KMS-11 (cell line): ENCODE results near the gene CLDN12.

Source experiments
- H2AFZ ChIP-seq: fragments of 200-600 bp; sonication (generic); 2 replicates; pipeline ENCODE4 v1.6.1; 2016; ENCODE audit warnings: antibody characterized with exemption, mixed run types, low read depth
- H3K27ac ChIP-seq: fragments of 200-600 bp; sonication (generic); 2 replicates; pipeline ENCODE4 v1.6.1; 2016; ENCODE audit warnings: mild to moderate bottlenecking, mixed run types
- H3K27me3 ChIP-seq: fragments of 200-600 bp; sonication (generic); 2 replicates; pipeline ENCODE4 v1.6.1; 2017; ENCODE audit warnings: mild to moderate bottlenecking, low read depth, mixed run types, moderate library complexity; ENCODE audit not compliant: insufficient read depth
- H3K36me3 ChIP-seq: fragments of 200-600 bp; sonication (generic); 2 replicates; pipeline ENCODE4 v1.6.1; 2017; ENCODE audit warnings: mild to moderate bottlenecking, mixed run types; ENCODE audit not compliant: insufficient read depth
- H3K4me1 ChIP-seq: fragments of 200-600 bp; sonication (generic); 2 replicates; pipeline ENCODE4 v1.6.1; 2016; ENCODE audit warnings: mild to moderate bottlenecking, low read depth, mixed run types; ENCODE audit not compliant: poor library complexity, severe bottlenecking
- H3K4me2 ChIP-seq: fragments of 200-600 bp; sonication (generic); 2 replicates; pipeline ENCODE4 v1.7.0; 2016; ENCODE audit warnings: mild to moderate bottlenecking, mixed run types
- H3K4me3 ChIP-seq: fragments of 200-600 bp; sonication (generic); IDR thresholded peaks from 2 replicates; pipeline ENCODE4 v1.6.1; 2017; ENCODE audit warnings: low read depth, low read length, mixed read lengths; ENCODE audit not compliant: insufficient read depth
- H3K79me2 ChIP-seq: fragments of 200-600 bp; sonication (generic); 2 replicates; pipeline ENCODE4 v1.6.1; 2016; ENCODE audit warnings: low read depth, mixed run types; ENCODE audit not compliant: insufficient read depth
- H3K9ac ChIP-seq: fragments of 200-600 bp; sonication (generic); 2 replicates; pipeline ENCODE4 v1.6.1; 2016; ENCODE audit warnings: mild to moderate bottlenecking, mixed run types
- H4K20me1 ChIP-seq: fragments of 200-600 bp; sonication (generic); 2 replicates; pipeline ENCODE4 v1.6.1; 2016; ENCODE audit warnings: mild to moderate bottlenecking, mixed run types; ENCODE audit not compliant: insufficient read depth
- TF ChIP-seq, protein P1 (sequence below): fragments of 200-600 bp; sonication (generic); conservative IDR thresholded peaks from 2 replicates; pipeline ENCODE4 v1.6.1; 2017; ENCODE audit warnings: low read depth, mild to moderate bottlenecking, antibody characterized with exemption, low read length, moderate library complexity, mixed read lengths

The CLDN12 gene

DNA sequence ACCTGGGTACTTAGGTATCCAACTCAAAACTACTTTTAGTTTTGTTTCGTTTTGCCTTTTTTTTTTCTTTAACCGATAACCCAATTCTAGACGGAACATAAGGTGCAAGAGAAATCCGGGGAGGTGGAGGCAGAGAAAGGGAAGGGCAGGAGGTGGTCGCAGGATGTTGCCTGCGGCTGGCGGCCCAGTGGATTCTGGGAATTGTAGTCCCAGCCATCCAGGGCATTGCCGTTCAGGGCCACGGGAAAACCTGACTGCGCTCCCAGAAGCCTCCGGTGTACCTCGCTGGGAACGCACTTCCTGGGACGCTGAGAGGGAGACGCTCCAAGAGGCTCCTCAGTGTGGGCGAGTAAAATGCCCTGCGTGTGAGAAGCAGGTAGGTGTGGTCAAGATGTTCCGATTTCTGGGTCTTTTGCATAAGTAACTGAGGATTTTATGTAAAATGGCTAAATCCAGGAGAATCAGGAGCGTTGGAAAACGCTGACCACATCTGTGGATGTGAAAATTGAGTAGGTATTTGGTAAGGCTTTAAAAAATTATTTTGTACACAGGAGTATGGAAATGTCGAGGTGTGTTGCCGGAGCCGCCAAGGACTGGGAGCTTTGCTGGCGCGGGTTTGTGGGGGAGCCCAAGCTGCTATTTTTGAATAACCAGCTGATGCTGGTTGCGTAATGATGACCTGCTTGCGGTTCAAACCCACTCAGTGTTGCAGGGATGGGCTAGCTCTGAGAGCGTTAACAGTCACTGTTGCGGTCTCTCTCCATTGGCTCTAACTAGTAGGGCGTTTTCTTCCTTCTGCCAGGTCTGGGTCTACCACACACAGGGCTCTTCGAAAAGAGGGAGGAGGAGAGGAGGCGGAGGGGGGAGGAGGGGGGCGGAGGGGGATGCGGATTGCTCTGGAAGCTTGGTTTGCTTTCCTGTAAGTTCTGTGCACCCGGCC, at the start of gene CLDN12:
Gene CLDN12 (plus strand): TSS at position 288 of the 940 bp plus-strand sequence. CDS start 9,216 bp downstream, outside the sequence.
- Histone ChIP-seq H2AFZ (peak within 1 kb of the TSS; percentile 71), H3K36me3 (no peaks in the 10 kb centered on the region), H3K27me3 (no peaks in the 10 kb centered on the region), H3K79me2 (no peaks in the 10 kb centered on the region), H3K27ac (peak within 1 kb of the TSS; percentile 17; the same call in 1 of the 2 replicates), H4K20me1 (no peaks in the 10 kb centered on the region), H3K4me1 (peaks cover 15% of the 10 kb centered on the region), H3K4me2 (peak within 1 kb of the TSS; percentile 64), H3K4me3 (peak within 1 kb of the TSS; percentile 31), H3K9ac (peak within 1 kb of the TSS; percentile 17; the same call in 1 of the 2 replicates)
- TF ChIP-seq, protein P1, sequence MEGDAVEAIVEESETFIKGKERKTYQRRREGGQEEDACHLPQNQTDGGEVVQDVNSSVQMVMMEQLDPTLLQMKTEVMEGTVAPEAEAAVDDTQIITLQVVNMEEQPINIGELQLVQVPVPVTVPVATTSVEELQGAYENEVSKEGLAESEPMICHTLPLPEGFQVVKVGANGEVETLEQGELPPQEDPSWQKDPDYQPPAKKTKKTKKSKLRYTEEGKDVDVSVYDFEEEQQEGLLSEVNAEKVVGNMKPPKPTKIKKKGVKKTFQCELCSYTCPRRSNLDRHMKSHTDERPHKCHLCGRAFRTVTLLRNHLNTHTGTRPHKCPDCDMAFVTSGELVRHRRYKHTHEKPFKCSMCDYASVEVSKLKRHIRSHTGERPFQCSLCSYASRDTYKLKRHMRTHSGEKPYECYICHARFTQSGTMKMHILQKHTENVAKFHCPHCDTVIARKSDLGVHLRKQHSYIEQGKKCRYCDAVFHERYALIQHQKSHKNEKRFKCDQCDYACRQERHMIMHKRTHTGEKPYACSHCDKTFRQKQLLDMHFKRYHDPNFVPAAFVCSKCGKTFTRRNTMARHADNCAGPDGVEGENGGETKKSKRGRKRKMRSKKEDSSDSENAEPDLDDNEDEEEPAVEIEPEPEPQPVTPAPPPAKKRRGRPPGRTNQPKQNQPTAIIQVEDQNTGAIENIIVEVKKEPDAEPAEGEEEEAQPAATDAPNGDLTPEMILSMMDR = no peak

DNA sequence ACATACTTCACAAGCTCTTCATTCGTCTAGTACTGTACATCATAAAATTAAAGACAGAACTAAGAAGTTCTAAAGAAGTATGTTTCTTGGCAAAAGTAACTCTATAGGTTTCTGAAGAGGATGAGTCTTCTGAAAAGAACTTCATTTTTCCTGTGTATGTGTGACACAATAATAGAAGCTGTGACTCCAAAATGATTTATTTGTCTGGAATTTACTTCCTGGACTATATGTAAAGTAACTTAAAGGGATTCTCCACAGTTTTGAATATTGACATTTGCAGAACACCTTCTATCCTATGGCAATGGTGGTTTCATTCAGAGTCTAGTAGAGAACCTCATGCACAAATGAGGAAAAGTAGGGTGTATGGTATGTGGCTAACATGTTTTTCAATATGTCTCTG, 19.8 kb upstream of the CLDN12 start:
- peaks cover 3% of the 10 kb centered on the region; the same call in 1 of the 2 replicates for H3K36me3 ChIP-seq
- no peak overlapping the region for H3K4me2 ChIP-seq
- TF ChIP-seq, protein P1 = no peak
- H3K4me1 ChIP-seq = no peaks in the 10 kb centered on the region
- H3K79me2 ChIP-seq = no peaks in the 10 kb centered on the region
- H3K27me3 ChIP-seq = no peaks in the 10 kb centered on the region
- H3K4me3 ChIP-seq = no peak overlapping the region
- H3K9ac ChIP-seq = no peak overlapping the region
- H4K20me1 ChIP-seq = no peaks in the 10 kb centered on the region
- no peak overlapping the region for H3K27ac ChIP-seq
- H2AFZ ChIP-seq = no peak overlapping the region

DNA sequence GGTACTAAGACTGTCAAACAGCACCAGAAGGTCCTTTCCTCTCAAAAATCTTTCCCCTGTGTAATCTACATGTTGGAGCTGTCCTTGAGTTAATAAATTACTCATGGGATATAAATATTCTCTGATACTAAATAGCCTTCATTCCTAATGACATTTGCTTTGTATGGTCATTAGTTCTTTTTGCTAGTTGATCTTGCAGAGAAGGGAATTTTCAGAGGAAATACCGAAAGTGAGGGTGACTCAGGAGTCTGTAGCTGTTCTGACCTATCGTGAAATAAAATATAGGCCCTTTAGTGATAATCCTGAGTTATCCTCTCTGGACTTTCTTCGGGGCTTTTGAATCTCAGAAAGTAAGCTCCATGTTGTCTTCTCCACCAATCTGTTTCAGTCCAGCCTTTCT, 19.4 kb upstream of the CLDN12 start:
- Histone ChIP-seq H2AFZ (no peak overlapping the region), H3K4me2 (no peak overlapping the region), H3K27ac (no peak overlapping the region), H3K27me3 (no peaks in the 10 kb centered on the region), H3K9ac (no peak overlapping the region), H4K20me1 (no peaks in the 10 kb centered on the region), H3K79me2 (no peaks in the 10 kb centered on the region), H3K36me3 (peaks cover 3% of the 10 kb centered on the region; the same call in 1 of the 2 replicates), H3K4me3 (no peak overlapping the region), H3K4me1 (no peaks in the 10 kb centered on the region)
- TF ChIP-seq, protein P1 = no peak

DNA sequence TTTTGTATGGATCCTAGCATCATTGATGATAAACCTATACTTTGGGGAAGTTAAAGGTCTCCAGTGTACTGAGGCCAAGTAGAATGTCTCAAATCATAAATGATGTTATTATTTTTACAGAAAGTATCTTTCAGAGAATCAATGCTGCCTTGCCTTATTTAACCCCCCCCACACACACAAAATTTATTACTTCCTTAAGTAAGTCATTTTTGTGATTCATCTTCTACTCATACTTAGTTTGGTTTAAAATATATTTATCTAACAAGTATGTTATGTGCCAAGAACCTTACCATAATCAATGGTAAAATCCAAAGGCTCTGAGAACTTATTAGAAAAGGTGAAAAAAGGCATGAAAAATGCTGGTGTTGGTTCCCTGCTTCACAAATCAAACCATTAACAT, 18.8 kb upstream of the CLDN12 start:
- Histone ChIP-seq H3K27me3 (no peaks in the 10 kb centered on the region), H3K4me1 (no peaks in the 10 kb centered on the region), H3K36me3 (peaks cover 3% of the 10 kb centered on the region; the same call in 1 of the 2 replicates), H3K9ac (no peak overlapping the region), H4K20me1 (no peaks in the 10 kb centered on the region), H3K79me2 (no peaks in the 10 kb centered on the region), H3K4me3 (no peak overlapping the region), H2AFZ (no peak overlapping the region), H3K27ac (no peak overlapping the region), H3K4me2 (no peak overlapping the region)
- TF ChIP-seq, protein P1 = no peak
